SJCRH30 (cell line): ENCODE results near the gene RNF224. TPM values are rescaled to one million over a fixed set of nuclear protein-coding genes. Genes with fewer than 3 reads are reported as not detected.
"Not testable (repeated sequence)": the region's sequence is repeated elsewhere in the genome, so short reads cannot be mapped to it uniquely, and the experiment has no call there.

ENCODE experiments used
- DNase-seq, 2 experiments: peaks; one replicate each; pipeline ENCODE4 v3.0.0-alpha.2; 2015 to 2020
- H3K27ac ChIP-seq: fragments of 250-450 bp; sonication (Bioruptor Pico); 2 replicates; pipeline ENCODE4 v1.5.1; 2020; ENCODE audit warnings: mild to moderate bottlenecking, moderate library complexity
- H3K27me3 ChIP-seq: fragments of 250-450 bp; sonication (Bioruptor Pico); 2 replicates; pipeline ENCODE4 v1.5.1; 2020; ENCODE audit warnings: mild to moderate bottlenecking, moderate library complexity
- H3K36me3 ChIP-seq: fragments of 250-450 bp; sonication (Bioruptor Pico); 2 replicates; pipeline ENCODE4 v1.5.1; 2020; ENCODE audit warnings: mild to moderate bottlenecking, moderate library complexity
- H3K4me1 ChIP-seq: fragments of 250-450 bp; sonication (Bioruptor Pico); 2 replicates; pipeline ENCODE4 v1.5.1; 2020; ENCODE audit warnings: mild to moderate bottlenecking, moderate library complexity
- H3K4me3 ChIP-seq: fragments of 250-450 bp; sonication (Bioruptor Pico); 2 replicates; pipeline ENCODE4 v1.5.1; 2020; ENCODE audit warnings: mild to moderate bottlenecking, moderate library complexity
- H3K9me3 ChIP-seq: fragments of 250-450 bp; sonication (Bioruptor Pico); replicated peaks from 2 replicates; pipeline ENCODE4 v1.5.1; 2020; ENCODE audit warnings: mild to moderate bottlenecking, moderate library complexity
- total RNA-seq: library from RNA; depleted of rRNA; stranded (reverse); fragments of >200 nt; shearing (Covaris generic); gene quantifications from 2 replicates; pipeline ENCODE4 v1.2.3, GENCODE V29; 2014

RNF224 gene
- total RNA-seq, 1 experiment from 2014 or later = not detected

- H3K4me3 ChIP-seq = peak overlapping the region; percentile 78
- H3K27me3 ChIP-seq = peaks cover under 1% of the 10 kb centered on the region; the same call in 1 of the 2 replicates
- no peak overlapping the region for H3K27ac ChIP-seq
- H3K36me3 ChIP-seq = peaks cover 23% of the 10 kb centered on the region
- peaks cover 28% of the 10 kb centered on the region for H3K4me1 ChIP-seq
- no peaks in the 10 kb centered on the region for H3K9me3 ChIP-seq
- no peak for DNase-seq
Observed at GRCh38 chr9:137242269-137243203, 15.2 kb downstream of the RNF224 start.

- not testable (repeated sequence) for H3K27ac ChIP-seq, H3K27me3 ChIP-seq, H3K9me3 ChIP-seq, DNase-seq, H3K4me3 ChIP-seq
- peaks cover 21% of the 10 kb centered on the region for H3K4me1 ChIP-seq
- peaks cover 23% of the 10 kb centered on the region for H3K36me3 ChIP-seq
Observed at GRCh38 chr9:137243266-137243625, 15.9 kb downstream of the RNF224 start.

GRCh38 chr9:137243626-137244485 lies 16.6 kb downstream of the RNF224 start:
- H3K27me3 ChIP-seq = peaks cover 8% of the 10 kb centered on the region; the same call in 1 of the 2 replicates
- peaks cover 23% of the 10 kb centered on the region for H3K36me3 ChIP-seq
- no peak overlapping the region for H3K27ac ChIP-seq
- no peak overlapping the region for H3K4me3 ChIP-seq
- no peak for DNase-seq
- H3K4me1 ChIP-seq = peaks cover 15% of the 10 kb centered on the region
- H3K9me3 ChIP-seq = no peaks in the 10 kb centered on the region

- Histone ChIP-seq H3K9me3 (no peaks in the 10 kb centered on the region), H3K27me3 (peaks cover 14% of the 10 kb centered on the region), H3K4me1 (peaks cover 11% of the 10 kb centered on the region; the same call in 1 of the 2 replicates), H3K27ac (no peak overlapping the region), H3K4me3 (no peak overlapping the region), H3K36me3 (peaks cover 23% of the 10 kb centered on the region)
- no peak for DNase-seq
Observed at GRCh38 chr9:137244486-137245449, 17.5 kb downstream of the RNF224 start.

- H3K27ac ChIP-seq = no peak overlapping the region
- peaks cover 11% of the 10 kb centered on the region; the same call in 1 of the 2 replicates for H3K4me1 ChIP-seq
- no peak overlapping the region for H3K4me3 ChIP-seq
- H3K36me3 ChIP-seq = peaks cover 23% of the 10 kb centered on the region
- H3K9me3 ChIP-seq = no peaks in the 10 kb centered on the region
- DNase-seq = no peak
- peaks cover 18% of the 10 kb centered on the region for H3K27me3 ChIP-seq
Observed at GRCh38 chr9:137245450-137246421, 18.4 kb downstream of the RNF224 start.

GRCh38 chr9:137247135-137247915 lies 20.0 kb downstream of the RNF224 start:
- peak in 1 of 2 experiments; percentile 52 for DNase-seq
- Histone ChIP-seq H3K4me1 (peaks cover 11% of the 10 kb centered on the region; the same call in 1 of the 2 replicates), H3K27ac (no peak overlapping the region), H3K27me3 (peaks cover 18% of the 10 kb centered on the region), H3K4me3 (no peak overlapping the region), H3K36me3 (peaks cover 15% of the 10 kb centered on the region), H3K9me3 (no peaks in the 10 kb centered on the region)

GRCh38 chr9:137247916-137248175 lies 20.5 kb downstream of the RNF224 start:
- H3K27ac ChIP-seq = no peak overlapping the region

GRCh38 chr9:137250329-137251193 lies 23.3 kb downstream of the RNF224 start:
- peaks cover 18% of the 10 kb centered on the region for H3K27me3 ChIP-seq

More at GRCh38 chr9:137247916-137248175, 20.5 kb downstream of the RNF224 start:
- DNase-seq = no peak
- Histone ChIP-seq H3K9me3 (no peaks in the 10 kb centered on the region), H3K4me1 (peaks cover 8% of the 10 kb centered on the region; the same call in 1 of the 2 replicates), H3K4me3 (no peak overlapping the region), H3K36me3 (peaks cover 10% of the 10 kb centered on the region), H3K27me3 (peaks cover 18% of the 10 kb centered on the region)

GRCh38 chr9:137251194-137251461 lies 23.8 kb downstream of the RNF224 start, which contains the start of gene STPG3:
TSS of gene STPG3 (plus strand) at chr9:137251286. CDS start at chr9:137251287, 1 bp downstream.
- no peak within 1 kb of the TSS for H3K4me3 ChIP-seq
- DNase-seq = no peak
- H3K36me3 ChIP-seq = 0 out of 2 replicates have a peak, but pooled peaks cover under 1% of the 10 kb centered on the region
- peaks cover 18% of the 10 kb centered on the region for H3K27me3 ChIP-seq
- peaks cover 13% of the 10 kb centered on the region for H3K4me1 ChIP-seq
- no peaks in the 10 kb centered on the region for H3K9me3 ChIP-seq
- H3K27ac ChIP-seq = no peak within 1 kb of the TSS

More at GRCh38 chr9:137250329-137251193, 23.3 kb downstream of the RNF224 start:
- Histone ChIP-seq H3K36me3 (no peaks in the 10 kb centered on the region), H3K4me1 (peaks cover 11% of the 10 kb centered on the region), H3K4me3 (no peak overlapping the region), H3K27ac (no peak overlapping the region), H3K9me3 (no peaks in the 10 kb centered on the region)
- no peak for DNase-seq

- 0 out of 2 replicates have a peak, but pooled peaks cover 3% of the 10 kb centered on the region for H3K36me3 ChIP-seq
- H3K4me1 ChIP-seq = peaks cover 14% of the 10 kb centered on the region
- no peak overlapping the region for H3K4me3 ChIP-seq
- H3K9me3 ChIP-seq = no peaks in the 10 kb centered on the region
- H3K27me3 ChIP-seq = peaks cover 18% of the 10 kb centered on the region
- no peak for DNase-seq
- no peak overlapping the region for H3K27ac ChIP-seq
Observed at GRCh38 chr9:137251490-137252268, 24.4 kb downstream of the RNF224 start.
